Activated naive CD4-positive, alpha-beta T cell treated with anti-CD3 and anti-CD28 coated beads for 36 hours (primary cell): ENCODE measurements around the gene RHOXF2. TPM values are rescaled to one million over a fixed set of nuclear protein-coding genes. Genes with fewer than 3 reads are reported as not detected.
A peak's percentile ranks its signal among the peaks of the same experiment; 100 is the strongest.

Source experiments
- CTCF ChIA-PET: fragments of 350-600 bp; sonication (Branson Sonifier 250); formaldehyde crosslinking; loops from one replicate; lab custom pipeline; 2021; ENCODE audit warnings: antibody characterized with exemption; lab: Charles Lee
- DNase-seq: peaks from one replicate; pipeline ENCODE4 v3.0.0-alpha.2; 2020
- H3K27ac Mint-ChIP-seq: one replicate; pipeline ENCODE4 v1.8.0; 2021; ENCODE audit warnings: mild to moderate bottlenecking, mixed read lengths
- H3K27me3 Mint-ChIP-seq: one replicate; pipeline ENCODE4 v1.8.0; 2021; ENCODE audit warnings: low read depth, mixed read lengths
- H3K36me3 Mint-ChIP-seq: one replicate; pipeline ENCODE4 v1.8.0; 2021; ENCODE audit warnings: low read depth, mixed read lengths
- H3K4me1 Mint-ChIP-seq: one replicate; pipeline ENCODE4 v1.8.0; 2021; ENCODE audit warnings: low read depth, mixed read lengths
- H3K4me3 Mint-ChIP-seq: one replicate; pipeline ENCODE4 v1.8.0; 2021; ENCODE audit warnings: mild to moderate bottlenecking, moderate library complexity, mixed read lengths
- H3K9me3 Mint-ChIP-seq: one replicate; pipeline ENCODE4 v1.8.0; 2021; ENCODE audit warnings: mixed read lengths
- intact Hi-C: fragments of 100-400 bp; cut with micrococcal nuclease; formaldehyde crosslinking; loops from one replicate; pipeline ENCODE4 v1.15.1; 2023
- total RNA-seq, 2 experiments: library from RNA; stranded (reverse); gene quantifications; one replicate each; pipeline ENCODE4 v1.2.3, GENCODE V29; 2021

The RHOXF2 gene
- total RNA-seq, 2 experiments from 2014 or later: not detected

- intact Hi-C loops: loop anchor here (1.0 to 10.0 kb wide), 3 partner anchors 31 to 232 kb away; no protein-coding TSS in a partner anchor
- Mint-ChIP-seq H3K4me1 (peaks cover 6% of the 10 kb centered on the region), H3K27ac (no peak overlapping the region), H3K4me3 (no peak overlapping the region), H3K27me3 (no peaks in the 10 kb centered on the region), H3K36me3 (no peaks in the 10 kb centered on the region), H3K9me3 (no peaks in the 10 kb centered on the region)
- DNase-seq: peak; percentile 75
- CTCF ChIA-PET: interaction anchor here (0.7 to 2.2 kb wide), 15 partner anchors 9 to 1191 kb away, joined by 3 to 13 read pairs (median 3); no protein-coding TSS in a partner anchor
Measured at GRCh38 chrX:120213438-120214265, 55.2 kb downstream of the RHOXF2 start.

Other genes with a start within 250 kb of the RHOXF2 start
- gene NKAP, start 214.9 kb upstream of the RHOXF2 start, total RNA-seq: 10 to 100 TPM; 12.3 to 12.7 TPM
- gene RHOXF2B, start 80.9 kb upstream of the RHOXF2 start, total RNA-seq: not detected
- gene RHOXF1, start 42.7 kb upstream of the RHOXF2 start, total RNA-seq: not detected
- gene ZBTB33, start 92.2 kb downstream of the RHOXF2 start, total RNA-seq: 10 to 100 TPM; 12.1 to 12.6 TPM
- not detected for gene TMEM255A, start 152.8 kb downstream of the RHOXF2 start, total RNA-seq
- gene ATP1B4, start 203.5 kb downstream of the RHOXF2 start, total RNA-seq: not detected